Activated CD8-positive, alpha-beta T cell treated with anti-CD3 and anti-CD28 coated beads for 36 hours (primary cell): ENCODE data around the gene TRIM67. TPM values are rescaled to one million over a fixed set of nuclear protein-coding genes. Genes with fewer than 3 reads are reported as not detected.

Source experiments
- ATAC-seq: fragments of 200-7000 bp; cut with Tn5 transposase; one replicate; pipeline ENCODE4 v1.10.0; 2021; ENCODE audit warnings: mild to moderate bottlenecking, moderate library complexity
- CTCF ChIA-PET: fragments of 350-600 bp; sonication (Branson Sonifier 250); formaldehyde crosslinking; loops from one replicate; lab custom pipeline; 2021; ENCODE audit warnings: antibody characterized with exemption; lab: Charles Lee
- POLR2A ChIA-PET: fragments of 350-600 bp; sonication (Branson Sonifier 250); formaldehyde crosslinking; loops from one replicate; lab custom pipeline; 2021; ENCODE audit warnings: antibody characterized with exemption; lab: Charles Lee
- DNase-seq: peaks from one replicate; pipeline ENCODE4 v3.0.0-alpha.2; 2020
- H3K27ac Mint-ChIP-seq: one replicate; pipeline ENCODE4 v1.8.0; 2021; ENCODE audit warnings: mild to moderate bottlenecking, mixed read lengths
- H3K27me3 Mint-ChIP-seq: one replicate; pipeline ENCODE4 v1.8.0; 2021; ENCODE audit warnings: mixed read lengths
- H3K36me3 Mint-ChIP-seq: one replicate; pipeline ENCODE4 v1.8.0; 2021; ENCODE audit warnings: low read depth, mixed read lengths
- H3K4me1 Mint-ChIP-seq: one replicate; pipeline ENCODE4 v1.8.0; 2021; ENCODE audit warnings: low read depth, mixed read lengths
- H3K4me3 Mint-ChIP-seq: one replicate; pipeline ENCODE4 v1.8.0; 2021; ENCODE audit warnings: mild to moderate bottlenecking, moderate library complexity, mixed read lengths
- H3K9me3 Mint-ChIP-seq: one replicate; pipeline ENCODE4 v1.8.0; 2021; ENCODE audit warnings: mixed read lengths
- intact Hi-C: fragments of 100-400 bp; cut with micrococcal nuclease; formaldehyde crosslinking; loops from one replicate; pipeline ENCODE4 v1.10.0; 2022
- total RNA-seq, 2 experiments: library from RNA; stranded (reverse); gene quantifications; one replicate each; pipeline ENCODE4 v1.2.3, GENCODE V29; 2021
- TF ChIP-seq, protein P1 (sequence below): fragments of 200-600 bp; IDR thresholded peaks from one replicate; pipeline ENCODE4 v1.8.0; 2022; ENCODE audit warnings: antibody characterized with exemption, mild to moderate bottlenecking

The TRIM67 gene
- total RNA-seq, 2 experiments from 2014 or later, result not detected

DNA sequence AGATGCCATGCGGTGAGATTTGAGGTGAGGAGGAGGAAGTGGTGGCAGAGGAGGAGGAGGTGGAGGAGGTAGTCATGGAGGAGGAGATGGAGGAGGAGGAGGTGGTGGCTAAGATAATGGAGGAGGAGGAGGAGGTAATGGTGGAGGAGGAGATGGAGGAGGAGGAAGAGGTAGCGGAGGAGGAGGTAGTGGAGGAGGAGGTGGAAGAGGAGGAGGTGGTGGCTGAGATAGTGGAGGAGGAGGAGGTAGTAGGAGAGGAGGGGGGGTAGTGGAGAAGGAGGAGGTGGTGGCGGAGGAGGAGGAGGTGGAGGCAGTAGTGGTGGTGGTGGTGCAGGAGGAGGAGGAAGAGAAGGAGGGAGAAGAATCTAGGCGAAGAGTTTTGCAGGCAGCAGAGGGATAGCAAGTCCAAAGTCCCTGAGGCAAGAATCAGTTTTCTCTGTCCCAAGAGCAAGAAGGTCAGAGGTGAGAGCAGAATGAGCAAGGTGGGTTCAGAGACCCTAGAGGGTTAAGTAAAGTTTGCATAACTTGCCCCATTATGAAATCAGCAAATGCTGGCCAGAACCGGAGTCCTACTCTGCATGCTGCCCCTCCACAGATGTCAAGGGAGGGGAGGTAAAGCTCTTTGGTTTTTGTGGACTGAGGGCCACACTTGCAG, 40.2 kb downstream of the TRIM67 start:
- Mint-ChIP-seq H3K27ac (no peak overlapping the region), H3K9me3 (no peaks in the 10 kb centered on the region), H3K4me3 (no peak overlapping the region), H3K36me3 (no peaks in the 10 kb centered on the region), H3K27me3 (peaks cover 5% of the 10 kb centered on the region), H3K4me1 (peaks cover 10% of the 10 kb centered on the region)
- CTCF ChIA-PET, result no interaction called here
- intact Hi-C loops, result no loop called here
- DNase-seq (no peak), ATAC-seq (no peak)
- TF ChIP-seq, protein P1, sequence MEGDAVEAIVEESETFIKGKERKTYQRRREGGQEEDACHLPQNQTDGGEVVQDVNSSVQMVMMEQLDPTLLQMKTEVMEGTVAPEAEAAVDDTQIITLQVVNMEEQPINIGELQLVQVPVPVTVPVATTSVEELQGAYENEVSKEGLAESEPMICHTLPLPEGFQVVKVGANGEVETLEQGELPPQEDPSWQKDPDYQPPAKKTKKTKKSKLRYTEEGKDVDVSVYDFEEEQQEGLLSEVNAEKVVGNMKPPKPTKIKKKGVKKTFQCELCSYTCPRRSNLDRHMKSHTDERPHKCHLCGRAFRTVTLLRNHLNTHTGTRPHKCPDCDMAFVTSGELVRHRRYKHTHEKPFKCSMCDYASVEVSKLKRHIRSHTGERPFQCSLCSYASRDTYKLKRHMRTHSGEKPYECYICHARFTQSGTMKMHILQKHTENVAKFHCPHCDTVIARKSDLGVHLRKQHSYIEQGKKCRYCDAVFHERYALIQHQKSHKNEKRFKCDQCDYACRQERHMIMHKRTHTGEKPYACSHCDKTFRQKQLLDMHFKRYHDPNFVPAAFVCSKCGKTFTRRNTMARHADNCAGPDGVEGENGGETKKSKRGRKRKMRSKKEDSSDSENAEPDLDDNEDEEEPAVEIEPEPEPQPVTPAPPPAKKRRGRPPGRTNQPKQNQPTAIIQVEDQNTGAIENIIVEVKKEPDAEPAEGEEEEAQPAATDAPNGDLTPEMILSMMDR, result no peak
- POLR2A ChIA-PET, result no interaction called here

DNA sequence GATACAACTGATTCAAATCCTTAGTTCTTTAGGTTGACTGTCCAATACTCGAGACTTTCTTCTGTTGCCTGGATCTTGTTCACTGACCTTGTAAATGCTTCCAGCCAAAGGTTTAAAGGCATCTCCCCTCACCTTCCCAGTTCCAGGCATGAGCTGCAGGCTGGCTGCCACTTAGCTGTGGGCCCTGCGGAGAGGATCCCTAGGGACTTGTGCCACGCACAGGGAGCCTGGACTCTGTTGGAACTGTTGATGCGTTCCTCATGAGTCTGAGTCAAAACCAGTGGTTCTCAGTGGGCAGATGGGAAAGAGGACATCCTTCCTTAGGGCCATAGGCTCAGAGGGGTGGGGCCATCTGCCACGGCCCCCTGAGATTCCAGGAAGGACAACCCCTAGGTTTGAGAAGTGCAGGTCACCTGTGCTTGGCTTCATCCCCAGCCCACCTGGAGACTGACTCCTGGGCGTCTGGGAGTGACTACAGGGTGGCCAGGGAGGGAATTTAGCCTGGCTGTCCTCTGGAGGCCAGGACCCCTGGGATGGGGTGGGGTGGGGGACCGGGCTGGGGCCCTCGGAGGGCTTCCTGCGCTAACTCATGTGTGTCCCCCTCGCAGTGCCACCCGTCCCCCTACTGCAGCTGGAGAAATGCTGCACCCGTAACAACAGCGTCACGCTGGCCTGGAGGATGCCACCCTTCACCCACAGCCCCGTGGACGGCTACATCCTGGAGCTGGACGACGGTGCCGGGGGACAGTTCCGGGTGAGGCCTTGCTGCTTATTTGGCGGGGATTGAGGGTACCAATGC, 41.6 kb downstream of the TRIM67 start:
- H3K9me3 Mint-ChIP-seq, result no peaks in the 10 kb centered on the region
- ATAC-seq (no peak), DNase-seq (no peak)
- intact Hi-C loops, result no loop called here
- ChIA-PET CTCF (no interaction called here), POLR2A (interaction anchor here (0.6 to 0.7 kb wide), 2 partner anchors 481 to 1018 kb away, joined by 4 to 6 read pairs; no protein-coding TSS in a partner anchor)
- H3K36me3 Mint-ChIP-seq, result no peaks in the 10 kb centered on the region
- H3K27ac Mint-ChIP-seq, result no peak overlapping the region
- H3K4me3 Mint-ChIP-seq, result no peak overlapping the region
- peaks cover 5% of the 10 kb centered on the region for H3K27me3 Mint-ChIP-seq
- H3K4me1 Mint-ChIP-seq, result peaks cover 10% of the 10 kb centered on the region
- TF ChIP-seq, protein P1, result no peak

DNA sequence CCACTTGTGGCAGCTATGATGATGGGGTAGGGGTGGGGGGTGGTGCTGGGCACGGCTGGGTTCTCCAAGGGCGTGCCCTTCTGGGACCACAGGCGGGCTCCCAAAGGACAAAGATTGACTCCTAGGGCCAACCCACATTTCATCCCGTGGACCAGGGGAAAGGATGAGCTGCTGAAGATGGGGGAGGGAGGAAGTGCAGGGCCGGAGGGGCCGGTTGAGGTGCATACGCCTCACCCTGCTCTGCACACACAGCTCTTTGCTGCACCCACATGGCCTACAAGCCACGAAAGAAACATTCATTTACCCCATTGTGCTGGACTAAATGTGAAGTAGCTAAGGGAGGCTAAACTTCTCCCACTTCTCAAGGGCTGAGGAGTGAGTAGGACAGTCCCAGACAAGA, 45.0 kb downstream of the TRIM67 start:
- H3K9me3 Mint-ChIP-seq, result no peaks in the 10 kb centered on the region
- no peaks in the 10 kb centered on the region for H3K27me3 Mint-ChIP-seq
- DNase-seq (no peak), ATAC-seq (no peak)
- ChIA-PET CTCF (interaction anchor here (1.0 kb wide), 1 partner anchor 290 kb away, joined by 3 read pairs; no protein-coding TSS in a partner anchor), POLR2A (no interaction called here)
- intact Hi-C loops, result no loop called here
- no peaks in the 10 kb centered on the region for H3K36me3 Mint-ChIP-seq
- H3K27ac Mint-ChIP-seq, result no peak overlapping the region
- H3K4me1 Mint-ChIP-seq, result peaks cover 17% of the 10 kb centered on the region
- TF ChIP-seq, protein P1, result no peak
- H3K4me3 Mint-ChIP-seq, result no peak overlapping the region

DNA sequence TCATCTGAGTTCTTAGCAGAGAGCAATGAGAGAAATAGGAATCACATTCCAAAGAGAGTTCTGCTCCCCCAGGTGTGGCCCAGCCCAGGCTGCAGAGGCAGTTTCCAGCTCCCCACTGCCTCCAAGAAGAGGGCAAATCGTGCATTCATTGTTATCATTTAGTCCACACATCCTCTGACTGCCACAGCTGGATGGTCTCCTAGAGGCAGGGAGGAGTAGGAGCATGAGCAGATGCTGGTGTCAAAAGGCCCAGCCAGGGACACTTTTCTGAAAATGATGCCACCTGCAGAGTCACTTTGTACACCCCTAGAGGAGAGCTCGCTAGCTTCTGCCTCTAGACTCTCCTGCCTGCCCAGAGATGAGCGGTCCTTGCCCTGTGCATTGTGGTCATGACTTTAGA, 45.6 kb downstream of the TRIM67 start:
- Mint-ChIP-seq H3K4me3 (no peak overlapping the region), H3K4me1 (peaks cover 14% of the 10 kb centered on the region), H3K27ac (no peak overlapping the region), H3K27me3 (no peaks in the 10 kb centered on the region), H3K9me3 (no peaks in the 10 kb centered on the region), H3K36me3 (no peaks in the 10 kb centered on the region)
- DNase-seq (no peak), ATAC-seq (no peak)
- CTCF ChIA-PET, result interaction anchor here (1.0 kb wide), 1 partner anchor 291 kb away, joined by 3 read pairs; no protein-coding TSS in a partner anchor
- TF ChIP-seq, protein P1, result no peak
- intact Hi-C loops, result no loop called here
- POLR2A ChIA-PET, result no interaction called here

DNA sequence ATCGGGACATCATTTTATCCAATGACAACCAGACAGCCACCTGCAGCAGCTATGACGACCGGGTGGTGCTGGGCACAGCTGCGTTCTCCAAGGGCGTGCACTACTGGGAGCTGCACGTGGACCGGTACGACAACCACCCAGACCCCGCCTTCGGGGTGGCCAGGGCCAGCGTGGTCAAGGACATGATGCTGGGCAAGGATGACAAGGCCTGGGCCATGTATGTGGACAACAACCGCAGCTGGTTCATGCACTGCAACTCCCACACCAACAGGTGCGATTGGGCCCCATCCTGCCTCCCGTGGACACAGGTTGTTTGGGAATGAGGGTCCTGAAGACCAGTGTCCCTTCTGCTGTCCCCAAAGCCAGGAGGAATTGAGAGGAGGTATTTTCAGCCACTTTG, 47.1 kb downstream of the TRIM67 start:
- ChIA-PET CTCF (no interaction called here), POLR2A (interaction anchor here (1.1 kb wide), 1 partner anchor 32 kb away, joined by 3 read pairs; the partner anchor contains the start of gene GNPAT)
- Mint-ChIP-seq H3K4me3 (no peak overlapping the region), H3K9me3 (no peaks in the 10 kb centered on the region), H3K4me1 (peaks cover 11% of the 10 kb centered on the region), H3K27me3 (no peaks in the 10 kb centered on the region), H3K27ac (no peak overlapping the region), H3K36me3 (no peaks in the 10 kb centered on the region)
- no peak for DNase-seq
- TF ChIP-seq, protein P1, result no peak
- intact Hi-C loops, result no loop called here
- ATAC-seq, result no peak
